Mammary epithelial cell (primary cell): ENCODE data around the gene RAD51B.

Experiments used
- EZH2 ChIP-seq: IDR thresholded peaks from 2 replicates; pipeline ENCODE4 v1.6.1; 2012; ENCODE audit warnings: low read length, inconsistent platforms, borderline replicate concordance
- TF ChIP-seq, protein P1 (sequence below), 2 donors: IDR thresholded peaks in 1 of 2; conservative IDR thresholded peaks in 1 of 2; 2 replicates each; pipeline ENCODE4 v1.5.1; 2011 to 2012; ENCODE audit warnings: inconsistent platforms in 2 of 2, low read length in 2 of 2, mild to moderate bottlenecking in 2 of 2, control low read depth in 1 of 2, low read depth in 1 of 2; ENCODE audit not compliant: insufficient read depth in 1 of 2; ENCODE audit errors: extremely low read depth in 1 of 2

DNA sequence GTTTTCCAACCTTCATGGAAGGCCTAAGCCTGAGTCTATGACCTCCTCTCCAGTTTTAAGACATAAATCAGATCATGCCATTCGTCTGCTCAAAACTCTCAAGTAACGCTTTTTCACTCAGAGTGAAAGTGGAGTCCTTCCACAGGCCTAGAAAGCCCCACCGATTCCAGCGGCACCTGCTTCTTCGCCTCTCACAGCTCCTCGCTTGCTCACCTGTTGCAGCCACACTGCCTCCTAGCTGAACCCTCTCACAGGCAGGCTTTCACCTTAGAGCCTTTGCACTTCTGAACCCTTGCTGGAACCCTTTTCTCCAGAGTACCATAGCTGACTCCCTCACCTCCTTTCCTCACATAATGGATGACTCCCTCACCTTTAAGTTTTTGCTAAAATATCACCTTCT is 672.2 kb downstream of the RAD51B start:
- TF ChIP-seq, protein P1, sequence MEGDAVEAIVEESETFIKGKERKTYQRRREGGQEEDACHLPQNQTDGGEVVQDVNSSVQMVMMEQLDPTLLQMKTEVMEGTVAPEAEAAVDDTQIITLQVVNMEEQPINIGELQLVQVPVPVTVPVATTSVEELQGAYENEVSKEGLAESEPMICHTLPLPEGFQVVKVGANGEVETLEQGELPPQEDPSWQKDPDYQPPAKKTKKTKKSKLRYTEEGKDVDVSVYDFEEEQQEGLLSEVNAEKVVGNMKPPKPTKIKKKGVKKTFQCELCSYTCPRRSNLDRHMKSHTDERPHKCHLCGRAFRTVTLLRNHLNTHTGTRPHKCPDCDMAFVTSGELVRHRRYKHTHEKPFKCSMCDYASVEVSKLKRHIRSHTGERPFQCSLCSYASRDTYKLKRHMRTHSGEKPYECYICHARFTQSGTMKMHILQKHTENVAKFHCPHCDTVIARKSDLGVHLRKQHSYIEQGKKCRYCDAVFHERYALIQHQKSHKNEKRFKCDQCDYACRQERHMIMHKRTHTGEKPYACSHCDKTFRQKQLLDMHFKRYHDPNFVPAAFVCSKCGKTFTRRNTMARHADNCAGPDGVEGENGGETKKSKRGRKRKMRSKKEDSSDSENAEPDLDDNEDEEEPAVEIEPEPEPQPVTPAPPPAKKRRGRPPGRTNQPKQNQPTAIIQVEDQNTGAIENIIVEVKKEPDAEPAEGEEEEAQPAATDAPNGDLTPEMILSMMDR (conservative IDR thresholded peaks at IDR 0.05 in 1 of 2, IDR thresholded peaks at IDR 0.05 in 1 of 2; ENCODE audit: extremely low read depth in 1 of 2, insufficient read depth in 1 of 2, low read depth in 1 of 2, low read length in 2 of 2) = no peak
- TF ChIP-seq EZH2 = no peak
